ENCODE results near the gene ANO8. TPM values are rescaled to one million over a fixed set of nuclear protein-coding genes. Genes with fewer than 3 reads are reported as not detected.
A peak's percentile ranks its signal among the peaks of the same experiment; 100 is the strongest.

Gene ANO8
- total and polyA plus RNA-seq, 8 donors = 9.8 to 21.0 (median 12.2) TPM

GRCh38 chr19:17293605-17294004 is 41.0 kb downstream of the ANO8 start:
- no peaks in the 10 kb centered on the region for H3K27me3 ChIP-seq
- no peak overlapping the region for H3K4me3 ChIP-seq
- intact Hi-C loops (cut with DNase I) = loop anchor here in 1 of 2 donors (5.0 kb wide), 1 partner anchor 89 kb away; no protein-coding TSS in a partner anchor

GRCh38 chr19:17292301-17293074 is 42.2 kb downstream of the ANO8 start:
- ATAC-seq = peak; percentile 97
- peak; percentile 54 to 70 for TF ChIP-seq CTCF (IDR thresholded peaks at IDR 0.05)
- peaks cover 3 to 23% of the 10 kb centered on the region in 2 donors for H3K4me1 ChIP-seq
- no peaks in the 10 kb centered on the region for H3K9me3 ChIP-seq
- peaks cover 0 to 7% of the 10 kb centered on the region in 2 donors for H3K36me3 ChIP-seq
- H3K4me3 ChIP-seq = peak overlapping the region; percentile 49 to 54
- no peaks in the 10 kb centered on the region for H3K27me3 ChIP-seq
- intact Hi-C loops (cut with DNase I) = loop anchor here in 1 of 2 donors (5.0 kb wide), 1 partner anchor 90 kb away; no protein-coding TSS in a partner anchor
- peak overlapping the region in 1 of 2 donors; percentile 43 for H3K27ac ChIP-seq
- peak in 3 of 4 donors; percentile 76 to 94 (median 79) for DNase-seq

More at GRCh38 chr19:17293605-17294004, 41.0 kb downstream of the ANO8 start:
- peaks cover 3 to 23% of the 10 kb centered on the region in 2 donors for H3K4me1 ChIP-seq
- H3K9me3 ChIP-seq = peaks cover 0 to 5% of the 10 kb centered on the region in 2 donors
- no peak for ATAC-seq
- DNase-seq = no peak
- peaks cover 0 to 18% of the 10 kb centered on the region in 2 donors for H3K36me3 ChIP-seq
- H3K27ac ChIP-seq = no peak overlapping the region
- TF ChIP-seq CTCF (IDR thresholded peaks at IDR 0.05) = no peak

- DNase-seq = peak in 3 of 4 donors; percentile 49 to 85 (median 65)
- TF ChIP-seq CTCF (IDR thresholded peaks at IDR 0.05) = no peak
- intact Hi-C loops (cut with DNase I) = loop anchor here in 1 of 2 donors (10.0 kb wide), 1 partner anchor 85 kb away; no protein-coding TSS in a partner anchor
- Histone ChIP-seq H3K27me3 (no peaks in the 10 kb centered on the region), H3K4me3 (no peak overlapping the region), H3K36me3 (peaks cover 0 to 4% of the 10 kb centered on the region in 2 donors), H3K4me1 (peaks cover 3 to 13% of the 10 kb centered on the region in 2 donors), H3K27ac (no peak overlapping the region), H3K9me3 (no peaks in the 10 kb centered on the region)
- peak; percentile 38 for ATAC-seq
Observed at GRCh38 chr19:17289489-17289888, 45.2 kb downstream of the ANO8 start.

- H3K27ac ChIP-seq = no peak overlapping the region
- intact Hi-C loops (cut with DNase I) = loop anchor here in 1 of 2 donors (10.0 kb wide), 1 partner anchor 82 kb away; no protein-coding TSS in a partner anchor
- H3K4me3 ChIP-seq = no peak overlapping the region
- ATAC-seq (no peak), DNase-seq (no peak)
- peaks cover 0 to 12% of the 10 kb centered on the region in 2 donors for H3K27me3 ChIP-seq
- no peaks in the 10 kb centered on the region for H3K9me3 ChIP-seq
- no peaks in the 10 kb centered on the region for H3K36me3 ChIP-seq
- no peak for TF ChIP-seq CTCF (IDR thresholded peaks at IDR 0.05)
- H3K4me1 ChIP-seq = peaks cover 8 to 14% of the 10 kb centered on the region in 2 donors
Observed at GRCh38 chr19:17286752-17287151, 47.9 kb downstream of the ANO8 start.

- Histone ChIP-seq H3K4me1 (peaks cover 11 to 19% of the 10 kb centered on the region in 2 donors), H3K4me3 (no peak overlapping the region), H3K9me3 (no peaks in the 10 kb centered on the region), H3K27ac (no peak overlapping the region), H3K27me3 (peaks cover 0 to 17% of the 10 kb centered on the region in 2 donors), H3K36me3 (no peaks in the 10 kb centered on the region)
- ATAC-seq = no peak
- no peak for TF ChIP-seq CTCF (IDR thresholded peaks at IDR 0.05)
- intact Hi-C loops (cut with DNase I) = loop anchor here in 1 of 2 donors (10.0 kb wide), 1 partner anchor 81 kb away; no protein-coding TSS in a partner anchor
- no peak for DNase-seq
Observed at GRCh38 chr19:17286263-17286662, 48.4 kb downstream of the ANO8 start.
